ENCODE data around the gene CCDC157.

The CCDC157 gene

GRCh38 chr22:30310881-30311771 is 45.7 kb upstream of the CCDC157 start:
- TF ChIP-seq, protein P1, sequence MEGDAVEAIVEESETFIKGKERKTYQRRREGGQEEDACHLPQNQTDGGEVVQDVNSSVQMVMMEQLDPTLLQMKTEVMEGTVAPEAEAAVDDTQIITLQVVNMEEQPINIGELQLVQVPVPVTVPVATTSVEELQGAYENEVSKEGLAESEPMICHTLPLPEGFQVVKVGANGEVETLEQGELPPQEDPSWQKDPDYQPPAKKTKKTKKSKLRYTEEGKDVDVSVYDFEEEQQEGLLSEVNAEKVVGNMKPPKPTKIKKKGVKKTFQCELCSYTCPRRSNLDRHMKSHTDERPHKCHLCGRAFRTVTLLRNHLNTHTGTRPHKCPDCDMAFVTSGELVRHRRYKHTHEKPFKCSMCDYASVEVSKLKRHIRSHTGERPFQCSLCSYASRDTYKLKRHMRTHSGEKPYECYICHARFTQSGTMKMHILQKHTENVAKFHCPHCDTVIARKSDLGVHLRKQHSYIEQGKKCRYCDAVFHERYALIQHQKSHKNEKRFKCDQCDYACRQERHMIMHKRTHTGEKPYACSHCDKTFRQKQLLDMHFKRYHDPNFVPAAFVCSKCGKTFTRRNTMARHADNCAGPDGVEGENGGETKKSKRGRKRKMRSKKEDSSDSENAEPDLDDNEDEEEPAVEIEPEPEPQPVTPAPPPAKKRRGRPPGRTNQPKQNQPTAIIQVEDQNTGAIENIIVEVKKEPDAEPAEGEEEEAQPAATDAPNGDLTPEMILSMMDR (IDR thresholded peaks at IDR 0.05; ENCODE audit: extremely low read depth, insufficient read depth, missing control alignments) = no peak
- in situ Hi-C loops (cut with MboI; ENCODE audit: low pct_unique_long_range_greater_than_20kb, low sequenced_read_pairs, unreplicated experiment) = no loop called here
- no peak for DNase-seq (ENCODE audit: low spot score)

DNA sequence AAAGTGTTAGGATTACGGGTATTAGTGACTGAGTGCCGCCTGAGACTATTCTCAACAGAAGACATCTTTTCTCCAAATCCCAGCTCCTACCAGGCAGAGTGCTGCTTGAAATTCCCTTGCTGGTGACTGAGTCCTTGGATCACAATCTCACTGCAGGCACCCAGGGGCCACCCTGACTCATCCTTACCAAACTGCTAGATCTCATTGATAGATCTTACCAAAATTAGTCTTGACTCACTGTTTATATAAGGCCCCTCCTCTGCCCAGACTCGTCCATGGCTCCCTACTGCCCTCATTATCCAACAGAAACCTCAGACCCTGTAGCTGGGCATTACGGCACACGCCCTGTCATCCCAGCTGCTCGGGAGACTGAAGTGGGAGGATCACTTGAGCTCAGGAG is 44.8 kb upstream of the CCDC157 start:
- no peak for DNase-seq (ENCODE audit: low spot score)
- TF ChIP-seq, protein P1 (IDR thresholded peaks at IDR 0.05; ENCODE audit: extremely low read depth, insufficient read depth, missing control alignments) = no peak
- in situ Hi-C loops (cut with MboI; ENCODE audit: low pct_unique_long_range_greater_than_20kb, low sequenced_read_pairs, unreplicated experiment) = no loop called here

DNA sequence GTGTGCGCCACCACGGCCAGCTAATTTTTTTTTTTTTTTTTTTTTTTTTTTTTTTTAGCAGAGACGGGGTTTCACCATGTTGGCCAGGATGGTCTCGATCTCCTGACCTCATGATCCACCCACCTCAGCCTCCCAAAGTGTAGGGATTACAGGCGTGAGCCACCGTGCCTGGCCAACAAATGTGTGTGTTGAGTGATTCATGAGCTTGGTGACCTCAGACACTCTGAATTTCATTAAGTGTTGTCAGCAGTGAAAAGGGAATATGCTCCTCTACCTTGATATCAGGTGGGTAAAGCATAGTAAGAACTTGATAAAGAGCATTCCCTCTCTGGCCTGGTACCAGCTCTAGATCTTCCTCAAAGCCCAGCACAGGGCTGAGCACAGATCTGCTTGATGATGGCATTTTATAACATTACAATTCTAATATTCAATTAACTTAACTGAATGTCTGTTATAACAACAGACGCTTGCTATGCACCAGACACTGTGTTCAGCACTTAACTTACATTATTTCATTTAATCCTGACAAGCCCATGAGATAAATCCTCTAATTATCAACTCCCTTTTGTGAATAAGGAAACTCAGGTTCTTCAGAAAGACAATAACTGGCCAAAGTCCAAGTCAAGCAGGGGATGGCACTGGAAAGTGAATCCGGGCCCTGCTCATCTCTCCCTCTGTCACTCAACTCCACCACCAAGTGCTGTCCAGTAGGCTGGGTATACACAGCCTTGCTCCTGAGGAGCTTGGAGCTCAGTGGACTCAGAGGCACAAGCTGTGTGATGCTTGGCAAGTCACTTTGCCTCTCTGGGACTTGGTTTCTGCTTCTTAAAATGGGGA is 43.1 kb upstream of the CCDC157 start:
- TF ChIP-seq, protein P1 (IDR thresholded peaks at IDR 0.05; ENCODE audit: extremely low read depth, insufficient read depth, missing control alignments) = no peak
- in situ Hi-C loops (cut with MboI; ENCODE audit: low pct_unique_long_range_greater_than_20kb, low sequenced_read_pairs, unreplicated experiment) = no loop called here
- DNase-seq (ENCODE audit: low spot score) = no peak

DNA sequence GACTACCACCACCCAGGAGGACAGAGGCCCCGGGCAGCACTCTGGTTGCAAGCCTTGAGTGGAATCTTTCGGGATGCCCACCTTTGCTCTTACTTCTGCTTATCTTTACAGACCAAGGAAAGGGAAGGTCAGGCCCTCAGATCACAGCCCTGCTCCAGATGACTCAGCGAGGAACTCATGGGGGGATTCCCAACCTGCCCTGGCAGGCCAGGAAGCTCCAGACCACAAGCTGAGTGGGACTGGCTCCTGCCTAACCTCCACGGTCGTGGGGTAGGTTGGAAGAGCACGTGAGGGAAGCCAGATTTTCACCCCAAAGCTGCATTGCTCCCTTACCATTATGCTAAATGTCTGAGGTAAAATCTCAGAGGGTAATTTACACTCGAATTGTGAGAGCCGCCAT is 41.9 kb upstream of the CCDC157 start:
- in situ Hi-C loops (cut with MboI; ENCODE audit: low pct_unique_long_range_greater_than_20kb, low sequenced_read_pairs, unreplicated experiment) = no loop called here
- TF ChIP-seq, protein P1 (IDR thresholded peaks at IDR 0.05; ENCODE audit: extremely low read depth, insufficient read depth, missing control alignments) = no peak
- DNase-seq (ENCODE audit: low spot score) = no peak

DNA sequence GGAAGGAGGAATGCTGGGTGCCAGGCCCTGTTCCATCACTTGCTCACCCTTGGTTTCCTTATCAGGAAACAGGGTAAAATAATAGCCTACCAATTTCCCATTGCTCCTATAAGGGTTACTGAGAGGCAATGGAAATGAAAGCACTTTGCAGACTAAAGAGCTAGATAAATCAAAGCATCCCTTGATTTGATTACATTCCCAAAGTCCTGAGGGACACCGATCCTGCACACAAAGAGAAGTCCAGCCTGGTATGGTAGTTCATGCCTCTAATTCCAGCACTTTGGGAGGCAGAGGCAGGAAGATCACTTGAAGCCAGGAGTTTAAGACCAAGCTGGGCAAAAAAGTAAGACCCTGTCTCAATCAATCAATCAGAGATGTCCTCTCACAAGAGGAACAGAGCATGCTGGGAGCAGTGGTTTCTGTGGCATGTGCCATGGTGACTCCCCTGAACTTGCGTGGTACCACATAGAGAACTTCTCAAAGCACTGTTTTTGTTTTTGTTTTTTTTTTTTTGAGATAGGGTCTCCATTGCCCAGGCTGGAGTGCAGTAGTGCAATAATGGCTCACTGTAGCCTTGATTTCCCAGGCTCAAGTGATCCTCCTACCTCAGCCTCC is 40.7 kb upstream of the CCDC157 start:
- no peak for DNase-seq (ENCODE audit: low spot score)
- TF ChIP-seq, protein P1 (IDR thresholded peaks at IDR 0.05; ENCODE audit: extremely low read depth, insufficient read depth, missing control alignments) = no peak

DNA sequence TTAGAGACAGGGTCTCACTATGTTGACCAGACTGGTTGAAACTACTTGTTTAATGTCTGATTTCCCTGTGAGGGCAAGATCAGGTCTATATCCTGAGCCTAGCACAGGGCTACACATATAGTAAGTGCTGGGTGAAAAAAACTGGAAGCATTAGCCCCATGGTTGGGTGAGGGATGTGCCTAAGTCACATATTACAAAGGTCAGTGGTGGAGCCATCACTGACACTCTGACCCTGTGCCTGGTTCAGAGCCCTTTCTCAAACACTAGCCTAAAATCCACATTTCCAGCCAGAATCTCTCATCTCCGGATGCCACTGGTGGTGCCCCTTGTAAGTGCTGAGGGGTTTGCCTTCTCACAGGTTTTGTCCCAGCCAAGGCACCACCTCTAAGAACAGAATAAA is 39.0 kb upstream of the CCDC157 start:
- TF ChIP-seq, protein P1 (IDR thresholded peaks at IDR 0.05; ENCODE audit: extremely low read depth, insufficient read depth, missing control alignments) = no peak
- in situ Hi-C loops (cut with MboI; ENCODE audit: low pct_unique_long_range_greater_than_20kb, low sequenced_read_pairs, unreplicated experiment) = no loop called here
- DNase-seq (ENCODE audit: low spot score) = no peak

More for the DNA sequence above, 40.7 kb upstream of the CCDC157 start:
- in situ Hi-C loops (cut with MboI; ENCODE audit: low pct_unique_long_range_greater_than_20kb, low sequenced_read_pairs, unreplicated experiment) = no loop called here
